GM23338 (cell line): ENCODE results near the gene LIME1.

Experiments
- CREB1 ChIP-seq: fragments of 250-450 bp; sonication (Bioruptor Pico); IDR thresholded peaks from 2 replicates; pipeline ENCODE4 v1.5.0; 2020; ENCODE audit warnings: low read depth, mild to moderate bottlenecking, moderate library complexity
- EZH2 ChIP-seq: fragments of 200-600 bp; sonication (generic); IDR thresholded peaks from one replicate; pipeline ENCODE4 v1.8.0; 2017; ENCODE audit warnings: antibody characterized with exemption, mild to moderate bottlenecking, low read depth; ENCODE audit not compliant: unreplicated experiment
- EZH2phosphoT487 ChIP-seq: fragments of 200-600 bp; sonication (generic); IDR thresholded peaks from one replicate; pipeline ENCODE4 v1.8.1; 2018; ENCODE audit warnings: antibody characterized with exemption; ENCODE audit not compliant: unreplicated experiment
- JUNB ChIP-seq: IDR thresholded peaks from one replicate; pipeline ENCODE4 v1.6.1; 2016; ENCODE audit warnings: antibody characterized with exemption; ENCODE audit not compliant: unreplicated experiment
- NANOG ChIP-seq: IDR thresholded peaks from 2 replicates; pipeline ENCODE4 v1.6.1; 2016; ENCODE audit warnings: antibody characterized with exemption, borderline replicate concordance
- POLR2AphosphoS5 ChIP-seq: IDR thresholded peaks from 2 replicates; pipeline ENCODE4 v1.6.1; 2016; ENCODE audit warnings: antibody characterized with exemption, low read depth
- STAT1 ChIP-seq: IDR thresholded peaks from one replicate; pipeline ENCODE4 v1.6.1; 2016; ENCODE audit warnings: antibody characterized with exemption; ENCODE audit not compliant: unreplicated experiment
- ZNF331 ChIP-seq: fragments of 250-450 bp; sonication (Bioruptor Pico); IDR thresholded peaks from 2 replicates; pipeline ENCODE4 v1.5.0; 2020; ENCODE audit warnings: low read depth, mild to moderate bottlenecking, moderate library complexity
- TF ChIP-seq, protein P1 (sequence below), 2 experiments: fragments of 200-600 bp in 1 of 2; sonication (generic) in 1 of 2; conservative IDR thresholded peaks; 2 replicates each; pipeline versions ENCODE4 v1.5.1 to v1.6.1; 2016 to 2017; ENCODE audit warnings: antibody characterized with exemption in 2 of 2, low read depth in 2 of 2, mild to moderate bottlenecking in 2 of 2, moderate library complexity in 1 of 2
- TF ChIP-seq, protein P2 (sequence below): IDR thresholded peaks from one replicate; pipeline ENCODE4 v1.6.1; 2018; ENCODE audit warnings: antibody characterized with exemption; ENCODE audit not compliant: unreplicated experiment

DNA sequence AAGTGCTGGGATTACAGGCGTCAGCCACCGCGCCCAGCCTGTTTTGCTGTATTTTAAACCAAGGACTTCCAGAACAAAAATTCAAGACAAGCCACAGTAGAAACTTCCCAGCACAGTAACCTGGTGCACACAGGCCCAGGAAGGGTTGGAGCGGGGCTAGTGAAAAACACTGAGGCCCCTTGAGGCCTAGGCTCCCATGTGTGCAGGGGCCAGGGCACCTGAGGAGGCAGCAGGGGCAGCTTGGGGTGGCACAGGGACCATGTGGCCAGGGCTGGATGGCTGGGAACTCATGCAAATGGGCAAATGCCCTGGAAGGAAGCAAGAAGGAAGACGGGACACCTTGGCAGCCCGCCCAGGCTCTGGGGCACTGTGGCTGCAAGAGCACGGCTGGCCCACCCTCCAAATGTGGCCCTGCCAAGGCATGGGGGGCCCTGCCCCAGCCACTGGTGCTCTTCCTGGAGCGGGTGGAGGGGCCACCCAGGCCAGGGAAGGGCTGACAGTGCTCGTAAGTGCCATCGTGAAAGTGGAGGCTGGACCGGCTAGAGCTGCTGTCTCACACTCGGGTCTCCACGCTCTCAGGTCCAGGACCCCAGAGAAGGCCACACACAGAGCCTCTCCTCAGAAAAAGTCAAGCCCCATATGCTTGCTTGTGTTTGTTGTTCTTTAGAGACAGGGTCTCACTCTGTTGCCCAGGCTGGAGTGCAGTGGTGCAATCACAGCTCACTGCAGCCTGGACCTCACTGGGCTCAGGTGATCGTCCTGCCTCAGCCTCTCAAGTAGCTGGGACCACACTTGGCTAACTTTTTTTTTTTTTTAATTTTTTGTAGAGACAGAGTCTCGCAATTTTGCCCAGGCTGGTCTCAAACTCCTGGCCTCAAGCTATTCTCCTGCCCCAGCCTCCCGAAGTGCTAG, 13.4 kb downstream of the LIME1 start:
- TF ChIP-seq EZH2phosphoT487 (no peak), CREB1 (CRISPR knock-in tag) (no peak), POLR2AphosphoS5 (no peak), EZH2 (no peak), JUNB (no peak), ZNF331 (CRISPR knock-in tag) (no peak), STAT1 (no peak), NANOG (no peak)
- TF ChIP-seq, protein P1, sequence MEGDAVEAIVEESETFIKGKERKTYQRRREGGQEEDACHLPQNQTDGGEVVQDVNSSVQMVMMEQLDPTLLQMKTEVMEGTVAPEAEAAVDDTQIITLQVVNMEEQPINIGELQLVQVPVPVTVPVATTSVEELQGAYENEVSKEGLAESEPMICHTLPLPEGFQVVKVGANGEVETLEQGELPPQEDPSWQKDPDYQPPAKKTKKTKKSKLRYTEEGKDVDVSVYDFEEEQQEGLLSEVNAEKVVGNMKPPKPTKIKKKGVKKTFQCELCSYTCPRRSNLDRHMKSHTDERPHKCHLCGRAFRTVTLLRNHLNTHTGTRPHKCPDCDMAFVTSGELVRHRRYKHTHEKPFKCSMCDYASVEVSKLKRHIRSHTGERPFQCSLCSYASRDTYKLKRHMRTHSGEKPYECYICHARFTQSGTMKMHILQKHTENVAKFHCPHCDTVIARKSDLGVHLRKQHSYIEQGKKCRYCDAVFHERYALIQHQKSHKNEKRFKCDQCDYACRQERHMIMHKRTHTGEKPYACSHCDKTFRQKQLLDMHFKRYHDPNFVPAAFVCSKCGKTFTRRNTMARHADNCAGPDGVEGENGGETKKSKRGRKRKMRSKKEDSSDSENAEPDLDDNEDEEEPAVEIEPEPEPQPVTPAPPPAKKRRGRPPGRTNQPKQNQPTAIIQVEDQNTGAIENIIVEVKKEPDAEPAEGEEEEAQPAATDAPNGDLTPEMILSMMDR (conservative IDR thresholded peaks at IDR 0.05; ENCODE audit: low read depth in 2 of 2), result no peak
- TF ChIP-seq, protein P2, sequence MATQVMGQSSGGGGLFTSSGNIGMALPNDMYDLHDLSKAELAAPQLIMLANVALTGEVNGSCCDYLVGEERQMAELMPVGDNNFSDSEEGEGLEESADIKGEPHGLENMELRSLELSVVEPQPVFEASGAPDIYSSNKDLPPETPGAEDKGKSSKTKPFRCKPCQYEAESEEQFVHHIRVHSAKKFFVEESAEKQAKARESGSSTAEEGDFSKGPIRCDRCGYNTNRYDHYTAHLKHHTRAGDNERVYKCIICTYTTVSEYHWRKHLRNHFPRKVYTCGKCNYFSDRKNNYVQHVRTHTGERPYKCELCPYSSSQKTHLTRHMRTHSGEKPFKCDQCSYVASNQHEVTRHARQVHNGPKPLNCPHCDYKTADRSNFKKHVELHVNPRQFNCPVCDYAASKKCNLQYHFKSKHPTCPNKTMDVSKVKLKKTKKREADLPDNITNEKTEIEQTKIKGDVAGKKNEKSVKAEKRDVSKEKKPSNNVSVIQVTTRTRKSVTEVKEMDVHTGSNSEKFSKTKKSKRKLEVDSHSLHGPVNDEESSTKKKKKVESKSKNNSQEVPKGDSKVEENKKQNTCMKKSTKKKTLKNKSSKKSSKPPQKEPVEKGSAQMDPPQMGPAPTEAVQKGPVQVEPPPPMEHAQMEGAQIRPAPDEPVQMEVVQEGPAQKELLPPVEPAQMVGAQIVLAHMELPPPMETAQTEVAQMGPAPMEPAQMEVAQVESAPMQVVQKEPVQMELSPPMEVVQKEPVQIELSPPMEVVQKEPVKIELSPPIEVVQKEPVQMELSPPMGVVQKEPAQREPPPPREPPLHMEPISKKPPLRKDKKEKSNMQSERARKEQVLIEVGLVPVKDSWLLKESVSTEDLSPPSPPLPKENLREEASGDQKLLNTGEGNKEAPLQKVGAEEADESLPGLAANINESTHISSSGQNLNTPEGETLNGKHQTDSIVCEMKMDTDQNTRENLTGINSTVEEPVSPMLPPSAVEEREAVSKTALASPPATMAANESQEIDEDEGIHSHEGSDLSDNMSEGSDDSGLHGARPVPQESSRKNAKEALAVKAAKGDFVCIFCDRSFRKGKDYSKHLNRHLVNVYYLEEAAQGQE, result no peak
